Activated CD8-positive, alpha-beta memory T cell treated with anti-CD3 and anti-CD28 coated beads, Interleukin-2, amount 50 U/mL, for 24 hours (primary cell): ENCODE results near the gene LRP1B.
"Not testable (repeated sequence)": the region's sequence is repeated elsewhere in the genome, so short reads cannot be mapped to it uniquely, and the experiment has no call there.

Source experiments
- DNase-seq: peaks from one replicate; pipeline ENCODE4 v3.0.0-alpha.2; 2020; ENCODE audit errors: extremely low read depth

The LRP1B gene

GRCh38 chr2:140550821-140551220 lies 1580.0 kb downstream of the LRP1B start:
- no peak for DNase-seq

- DNase-seq, result not testable (repeated sequence)
Measured at GRCh38 chr2:140544769-140545168, 1586.0 kb downstream of the LRP1B start.

- no peak for DNase-seq
Measured at GRCh38 chr2:140542627-140543026, 1588.2 kb downstream of the LRP1B start.

GRCh38 chr2:140539242-140539875 lies 1591.5 kb downstream of the LRP1B start:
- DNase-seq, result no peak

GRCh38 chr2:140529706-140530105 lies 1601.1 kb downstream of the LRP1B start:
- DNase-seq, result no peak

- no peak for DNase-seq
Measured at GRCh38 chr2:140528982-140529381, 1601.8 kb downstream of the LRP1B start.

- DNase-seq, result no peak
Measured at GRCh38 chr2:140526575-140526974, 1604.2 kb downstream of the LRP1B start.

GRCh38 chr2:140512106-140512505 lies 1618.7 kb downstream of the LRP1B start:
- DNase-seq, result no peak

GRCh38 chr2:140509765-140510164 lies 1621.1 kb downstream of the LRP1B start:
- no peak for DNase-seq

- no peak for DNase-seq
Measured at GRCh38 chr2:140508756-140509155, 1622.1 kb downstream of the LRP1B start.

- no peak for DNase-seq
Measured at GRCh38 chr2:140506606-140507005, 1624.2 kb downstream of the LRP1B start.

GRCh38 chr2:140504601-140505000 lies 1626.2 kb downstream of the LRP1B start:
- DNase-seq, result no peak

GRCh38 chr2:140502951-140503630 lies 1627.7 kb downstream of the LRP1B start:
- DNase-seq, result no peak

GRCh38 chr2:140498360-140498759 lies 1632.5 kb downstream of the LRP1B start:
- no peak for DNase-seq

GRCh38 chr2:140496714-140497113 lies 1634.1 kb downstream of the LRP1B start:
- DNase-seq, result no peak

GRCh38 chr2:140491876-140492275 lies 1638.9 kb downstream of the LRP1B start:
- DNase-seq, result no peak

GRCh38 chr2:140489193-140489592 lies 1641.6 kb downstream of the LRP1B start:
- DNase-seq, result no peak

- DNase-seq, result no peak
Measured at GRCh38 chr2:140481136-140481535, 1649.7 kb downstream of the LRP1B start.

- DNase-seq, result no peak
Measured at GRCh38 chr2:140473851-140474250, 1657.0 kb downstream of the LRP1B start.

- no peak for DNase-seq
Measured at GRCh38 chr2:140472676-140473075, 1658.1 kb downstream of the LRP1B start.

GRCh38 chr2:140465301-140465700 lies 1665.5 kb downstream of the LRP1B start:
- DNase-seq, result no peak

- no peak for DNase-seq
Measured at GRCh38 chr2:140462990-140463389, 1667.8 kb downstream of the LRP1B start.

GRCh38 chr2:140457483-140457882 lies 1673.3 kb downstream of the LRP1B start:
- DNase-seq, result no peak

- no peak for DNase-seq
Measured at GRCh38 chr2:140455315-140455714, 1675.5 kb downstream of the LRP1B start.
